GM10847 (cell line): Measurements from ENCODE around the gene VILL.

Source experiments
- POLR2A ChIP-seq: IDR thresholded peaks from 2 replicates; pipeline ENCODE4 v1.6.1; 2011; ENCODE audit not compliant: insufficient read length; ENCODE audit errors: extremely low read depth

The VILL gene

DNA sequence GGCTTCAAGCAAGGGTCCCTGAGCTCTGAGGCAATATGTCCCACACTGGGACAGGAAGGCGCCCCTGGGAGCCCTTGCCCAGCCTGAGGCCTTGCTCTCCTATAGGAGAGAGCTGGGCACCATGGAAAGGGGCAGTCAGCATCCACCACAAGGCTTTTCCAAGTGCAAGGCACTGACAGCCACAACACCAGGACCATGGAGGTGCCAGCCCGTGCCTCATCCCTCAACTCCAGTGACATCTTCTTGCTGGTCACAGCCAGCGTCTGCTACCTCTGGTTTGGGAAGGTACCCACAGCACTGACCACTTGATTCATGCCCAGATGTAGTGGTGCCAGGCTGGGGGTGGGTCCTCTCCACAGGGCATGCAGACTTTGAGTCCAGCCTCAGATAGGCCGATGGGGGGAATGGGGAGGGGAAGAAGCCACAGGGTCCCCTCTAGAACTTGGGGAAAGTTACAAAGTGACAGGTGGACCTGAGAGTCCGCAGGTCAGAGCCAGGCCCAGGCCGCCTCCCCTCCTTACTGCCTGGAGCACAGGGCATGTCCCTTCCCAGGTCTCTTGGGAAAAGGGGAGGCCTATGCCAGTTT lies 11.8 kb downstream of the VILL start:
- TF ChIP-seq POLR2A: no peak

DNA sequence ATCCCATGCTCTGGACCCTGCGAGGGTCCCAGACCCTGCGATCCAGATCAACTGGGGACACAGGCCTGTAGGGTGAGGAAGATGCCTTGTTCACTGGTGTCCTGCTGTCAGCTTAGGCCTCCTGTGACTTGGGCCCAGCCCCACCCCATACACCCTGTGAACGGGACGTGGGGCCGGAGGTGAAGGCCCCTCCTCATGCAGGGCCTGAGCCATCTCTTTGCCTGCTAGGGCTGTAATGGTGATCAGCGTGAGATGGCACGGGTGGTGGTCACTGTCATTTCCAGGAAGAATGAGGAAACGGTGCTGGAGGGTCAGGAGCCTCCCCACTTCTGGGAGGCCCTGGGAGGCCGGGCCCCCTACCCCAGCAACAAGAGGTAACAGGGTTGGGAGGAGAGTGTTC lies 12.4 kb downstream of the VILL start:
- TF ChIP-seq POLR2A: no peak

DNA sequence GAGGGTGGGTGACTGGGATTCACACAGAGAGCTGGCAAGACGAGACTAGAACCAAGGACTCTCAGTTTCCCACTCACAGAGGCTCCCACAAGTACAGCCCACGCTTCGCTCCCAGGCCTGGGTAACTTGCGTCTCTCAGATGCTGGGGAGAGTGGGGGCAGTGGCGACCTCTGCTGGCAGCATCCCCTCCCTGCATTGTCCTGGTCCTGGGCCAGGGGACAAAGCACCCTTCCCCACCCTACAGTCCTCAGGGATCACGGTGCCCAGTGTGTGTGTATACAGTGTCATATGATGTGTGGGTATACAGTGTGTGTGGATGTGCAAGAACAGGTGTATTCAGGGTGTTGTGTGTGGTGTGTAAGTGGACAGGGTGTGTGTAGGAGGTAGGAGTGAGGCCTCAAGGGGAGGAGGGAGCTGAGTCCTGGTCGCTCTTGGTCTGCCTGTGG lies 12.8 kb downstream of the VILL start:
- TF ChIP-seq POLR2A: no peak

DNA sequence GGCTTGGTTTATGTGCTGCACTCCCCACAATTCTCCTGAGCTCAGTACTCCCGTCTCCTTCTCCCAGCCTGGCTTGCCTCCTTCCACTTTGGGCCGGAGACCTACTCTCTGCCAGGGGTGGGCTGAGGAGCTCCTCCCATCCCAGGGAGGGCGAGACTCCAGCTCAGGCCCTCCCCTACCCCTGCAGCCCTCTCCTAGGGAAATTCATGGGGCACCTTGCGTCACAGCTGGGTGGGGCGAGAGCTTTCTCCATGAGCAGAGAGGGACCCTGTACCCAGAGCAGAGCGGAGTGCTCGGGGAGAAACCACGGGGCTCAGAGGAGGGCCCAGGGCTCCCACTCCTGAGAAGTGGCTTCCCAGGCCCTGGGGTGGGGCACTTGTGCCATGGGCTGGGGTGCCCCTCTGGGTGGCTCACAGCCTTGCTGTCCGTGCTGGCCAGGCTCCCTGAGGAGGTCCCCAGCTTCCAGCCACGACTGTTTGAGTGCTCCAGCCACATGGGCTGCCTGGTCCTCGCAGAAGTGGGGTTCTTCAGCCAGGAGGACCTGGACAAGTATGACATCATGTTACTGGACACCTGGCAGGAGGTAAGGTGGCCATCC lies 13.3 kb downstream of the VILL start:
- no peak for TF ChIP-seq POLR2A

DNA sequence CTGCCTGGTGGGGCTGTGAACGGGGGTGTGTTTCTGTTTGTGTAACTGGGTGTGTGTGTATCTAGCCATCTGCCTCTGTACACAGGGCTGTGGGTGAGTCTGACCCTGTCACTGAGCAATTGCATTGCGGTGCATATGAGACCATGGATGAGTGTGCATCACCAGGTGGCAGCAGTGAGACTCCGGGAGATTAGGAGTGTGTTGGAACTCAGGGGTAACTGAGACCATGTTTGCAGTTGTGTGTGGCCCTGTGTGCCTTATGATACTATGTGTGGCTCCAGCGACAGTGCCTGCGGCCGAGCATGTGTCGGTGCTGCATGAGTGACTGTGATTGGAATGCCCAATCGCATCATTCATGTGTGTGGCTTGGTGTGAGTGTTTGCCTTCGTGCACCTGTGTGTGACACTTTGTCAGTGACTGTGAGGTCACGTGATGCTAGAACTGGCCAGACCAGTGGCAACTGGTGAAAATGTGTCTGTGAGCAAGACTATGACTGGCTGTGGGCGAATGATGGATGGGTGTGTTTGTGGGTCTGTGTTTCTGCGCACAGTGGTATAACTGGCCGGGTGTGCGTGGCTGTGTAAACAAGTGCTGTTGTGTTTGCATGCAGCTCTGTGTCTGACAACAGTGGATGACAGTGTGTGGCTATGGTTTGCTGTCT lies 14.0 kb downstream of the VILL start:
- TF ChIP-seq POLR2A: no peak

DNA sequence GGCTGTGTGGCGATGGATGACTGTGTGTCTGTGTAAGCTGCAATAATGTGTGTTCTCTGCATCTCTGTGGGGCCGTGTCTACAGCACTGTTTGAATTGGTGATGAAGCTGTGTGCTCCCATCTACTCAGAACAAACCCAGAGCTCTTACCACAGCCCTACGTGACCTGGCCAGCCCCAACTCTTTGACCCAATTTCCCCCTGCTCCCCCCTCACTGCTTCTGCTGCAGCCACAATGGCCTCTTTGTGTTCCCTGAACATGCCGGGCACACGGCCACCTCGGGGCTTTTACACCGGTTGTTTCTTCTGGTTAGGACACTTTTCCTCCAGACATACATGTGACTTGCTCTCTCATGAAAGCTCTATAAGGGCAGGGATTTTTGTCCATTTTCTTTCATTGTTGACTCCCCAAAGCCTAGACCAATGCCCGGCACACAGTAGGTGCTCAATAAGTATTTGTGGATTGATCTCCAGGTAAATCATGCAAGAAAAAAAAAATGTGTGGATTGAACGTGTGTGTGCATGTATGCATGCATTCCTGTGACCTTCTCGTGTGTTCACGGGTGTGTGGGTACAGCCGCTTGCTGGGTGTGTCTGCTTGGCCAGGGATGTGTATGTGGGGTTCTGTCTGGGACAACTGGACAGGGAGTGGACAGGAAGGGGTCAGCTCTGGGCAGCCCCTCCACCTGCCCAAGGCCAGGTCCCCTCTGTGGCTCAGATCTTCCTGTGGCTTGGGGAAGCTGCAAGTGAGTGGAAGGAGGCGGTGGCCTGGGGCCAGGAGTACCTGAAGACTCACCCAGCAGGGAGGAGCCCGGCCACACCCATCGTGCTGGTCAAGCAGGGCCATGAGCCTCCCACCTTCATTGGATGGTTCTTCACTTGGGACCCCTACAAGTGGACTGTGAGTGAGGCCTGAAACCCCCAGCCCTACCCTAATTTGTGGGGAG lies 14.8 kb downstream of the VILL start:
- no peak for TF ChIP-seq POLR2A

DNA sequence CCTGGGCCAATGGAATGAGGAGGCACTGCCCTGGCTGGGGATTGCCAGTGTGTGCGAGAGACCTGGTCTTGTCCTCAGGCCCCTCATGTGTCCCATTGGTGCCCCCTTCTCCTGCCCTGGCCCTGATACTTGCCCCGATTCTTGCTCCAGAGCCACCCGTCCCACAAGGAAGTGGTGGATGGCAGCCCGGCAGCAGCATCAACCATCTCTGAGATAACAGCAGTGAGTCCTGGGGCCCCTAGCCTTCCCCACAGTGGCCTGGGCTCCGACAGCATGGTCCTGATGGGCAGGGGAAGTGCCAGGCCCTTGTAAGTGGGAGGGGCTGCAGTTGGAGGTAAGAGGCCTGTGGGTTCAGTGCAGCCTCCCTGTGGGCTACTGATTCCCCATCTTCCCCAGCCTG lies 15.4 kb downstream of the VILL start:
- TF ChIP-seq POLR2A: no peak

DNA sequence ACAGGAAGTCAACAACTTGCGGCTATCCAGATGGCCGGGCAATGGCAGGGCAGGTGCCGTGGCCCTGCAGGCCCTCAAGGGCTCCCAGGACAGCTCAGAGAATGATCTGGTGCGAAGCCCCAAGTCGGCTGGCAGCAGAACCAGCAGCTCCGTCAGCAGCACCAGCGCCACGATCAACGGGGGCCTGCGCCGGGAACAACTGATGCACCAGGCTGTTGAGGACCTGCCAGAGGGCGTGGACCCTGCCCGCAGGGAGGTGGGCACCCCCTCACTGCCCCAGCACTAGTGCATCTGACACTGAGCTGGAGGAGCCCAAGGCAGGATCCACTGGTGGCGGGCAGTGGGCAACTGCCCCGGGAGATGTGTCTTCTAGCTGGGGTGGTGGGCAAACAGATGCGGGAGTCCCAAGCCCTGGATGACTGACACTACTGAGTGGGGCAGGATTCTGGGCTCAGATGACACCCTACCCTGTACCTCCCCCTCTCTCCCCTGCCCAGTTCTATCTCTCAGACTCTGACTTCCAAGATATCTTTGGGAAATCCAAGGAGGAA lies 15.9 kb downstream of the VILL start:
- no peak for TF ChIP-seq POLR2A

DNA sequence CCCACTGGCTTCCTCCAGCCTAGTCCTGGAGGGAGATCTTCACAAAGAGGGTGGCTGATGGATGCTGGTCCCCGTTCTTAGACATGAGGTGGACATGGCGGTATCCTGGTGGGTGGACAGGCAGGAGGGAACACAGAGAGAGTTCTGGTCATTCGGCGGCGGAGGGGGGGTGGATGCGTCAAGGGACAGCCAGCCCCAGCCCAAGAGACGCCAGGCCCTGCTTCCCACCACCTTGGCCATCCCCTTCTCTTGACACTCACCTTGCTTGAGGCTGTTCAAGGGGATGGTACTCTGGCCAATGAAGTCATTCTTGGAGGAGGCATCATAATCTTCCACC lies 17.1 kb downstream of the VILL start:
- no peak for TF ChIP-seq POLR2A

DNA sequence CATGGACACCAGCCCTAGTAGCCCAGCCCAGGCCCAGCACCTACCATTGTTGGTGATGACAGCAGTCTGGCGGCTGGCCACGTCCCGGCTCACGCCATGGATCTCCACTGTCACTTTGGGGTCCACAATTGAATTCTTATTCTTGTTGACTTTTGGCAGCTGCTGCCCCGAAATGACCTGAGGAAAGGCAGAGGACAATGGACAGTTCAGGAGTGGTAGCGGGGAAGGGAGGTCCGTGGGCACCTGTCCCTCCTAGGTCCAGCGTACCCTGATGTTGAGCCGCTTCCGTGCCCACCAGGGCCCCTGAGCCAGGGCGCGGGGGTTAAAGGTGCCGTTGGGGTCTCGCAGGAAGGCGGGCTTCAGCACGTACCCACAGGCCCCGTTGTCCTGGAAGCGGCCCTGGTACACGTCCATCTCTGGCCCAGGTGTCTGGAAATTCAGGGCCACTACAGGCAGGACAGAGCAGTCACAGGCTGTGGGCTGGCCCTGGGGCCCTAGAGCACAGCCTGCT lies 17.7 kb downstream of the VILL start:
- no peak for TF ChIP-seq POLR2A

DNA sequence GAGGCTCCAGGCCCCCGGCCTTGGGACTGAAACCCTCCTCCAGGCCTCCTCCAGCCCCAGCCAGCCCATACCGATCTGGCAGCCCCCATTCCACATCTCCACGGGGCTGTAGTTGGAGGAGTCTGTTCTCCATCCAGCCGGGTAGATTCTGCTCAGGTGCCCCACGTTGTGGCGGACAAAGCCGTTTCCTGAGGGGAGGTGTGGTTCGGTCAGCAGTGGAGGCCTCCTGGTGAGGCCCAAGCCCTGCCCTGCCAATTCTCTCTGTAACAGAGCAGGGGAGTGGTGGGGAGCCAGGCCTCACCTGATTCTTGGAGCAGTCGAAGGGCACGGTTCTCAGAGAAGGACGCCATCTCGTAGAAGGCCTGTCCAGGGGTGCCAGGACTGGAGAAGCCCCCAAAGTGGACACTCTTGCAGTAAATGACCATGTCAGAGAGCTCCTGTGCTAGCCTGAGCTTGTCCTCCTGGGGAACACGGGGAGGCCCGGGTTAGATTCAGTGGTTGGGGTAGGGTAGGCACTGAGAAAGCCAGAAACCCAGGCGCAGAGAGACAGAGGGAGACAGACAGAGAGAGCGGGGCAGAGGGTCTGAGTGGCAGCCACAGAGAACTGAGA lies 18.5 kb downstream of the VILL start:
- no peak for TF ChIP-seq POLR2A

DNA sequence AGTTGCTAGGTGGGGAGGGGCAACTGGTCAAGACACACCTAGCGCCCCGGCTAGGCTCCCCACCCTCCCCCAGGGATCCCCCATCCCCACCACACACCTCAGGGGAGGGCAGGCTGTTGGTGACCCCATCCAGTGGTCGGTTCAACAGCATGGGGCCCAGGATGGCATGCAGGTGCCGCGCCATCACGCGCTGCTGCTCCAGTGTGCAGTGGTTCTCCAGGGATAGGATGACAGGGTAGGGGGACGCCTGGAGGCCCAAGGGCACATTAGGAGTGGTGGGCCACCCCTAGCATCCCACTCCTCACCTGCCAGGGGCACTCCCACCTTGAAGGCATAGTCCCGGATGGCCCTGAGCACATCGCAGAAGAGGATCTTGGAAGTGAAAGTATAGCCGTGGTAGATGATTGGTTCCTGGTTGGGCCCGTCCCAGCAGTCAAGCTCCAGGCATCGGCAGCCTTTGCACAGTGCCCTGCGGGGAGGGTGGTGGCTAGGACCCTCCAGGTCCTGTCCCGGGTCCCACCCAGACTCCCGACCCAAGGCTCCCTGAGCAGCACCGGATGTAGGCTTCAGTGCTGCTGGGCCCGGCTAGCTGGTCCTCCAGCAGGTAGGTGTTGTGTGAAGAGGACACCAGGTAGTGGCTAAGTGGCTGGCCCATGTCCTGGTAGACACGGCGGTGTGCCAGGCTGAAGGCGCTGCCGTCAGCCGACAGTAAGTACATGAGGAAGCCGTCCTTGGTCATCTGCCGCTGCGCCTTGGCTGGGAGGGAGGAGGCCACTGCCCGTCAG lies 19.4 kb downstream of the VILL start:
- TF ChIP-seq POLR2A: no peak

DNA sequence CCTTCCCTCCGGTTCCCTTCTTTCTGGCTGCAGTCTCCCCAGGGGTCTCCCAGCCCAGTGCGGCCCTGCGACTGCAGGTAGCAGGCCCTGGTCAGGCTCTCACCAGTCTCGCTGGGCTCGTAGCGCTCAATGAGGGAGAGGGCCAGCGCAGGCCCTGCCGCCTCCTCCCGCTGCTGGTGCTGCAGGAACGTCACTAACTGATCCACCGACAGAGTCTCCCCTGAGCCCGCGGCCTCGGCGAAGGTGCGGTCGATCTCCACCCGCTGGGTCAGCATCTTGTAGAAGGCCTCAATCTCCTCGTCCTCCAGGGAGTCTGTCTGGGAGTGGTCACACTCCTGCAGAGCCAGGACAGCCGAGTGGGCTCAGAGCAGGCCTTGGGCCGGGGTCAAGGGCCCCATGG lies 20.5 kb downstream of the VILL start:
- no peak for TF ChIP-seq POLR2A

DNA sequence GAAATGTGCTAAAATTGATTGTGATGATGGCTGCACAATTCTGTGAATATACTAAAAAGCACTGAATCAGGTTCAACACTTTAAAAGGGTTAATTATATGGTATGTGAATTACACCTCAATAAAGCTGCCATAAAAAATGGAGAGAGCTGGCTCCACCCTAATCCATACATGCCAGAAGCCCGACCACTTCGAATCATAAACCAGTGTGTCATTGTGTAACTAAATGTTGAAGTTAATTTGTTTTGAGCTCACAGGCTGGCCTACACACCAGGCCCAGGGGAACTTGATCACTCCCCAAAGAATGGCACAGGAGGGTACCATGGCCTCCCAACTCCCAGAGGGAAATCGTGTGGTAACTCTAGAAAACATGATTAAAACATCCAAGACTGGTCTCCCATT lies 24.9 kb downstream of the VILL start:
- TF ChIP-seq POLR2A: no peak
